Panc1 (cell line): ENCODE data around the gene ICAM2. TPM values are rescaled to one million over a fixed set of nuclear protein-coding genes. Genes with fewer than 3 reads are reported as not detected.

Source experiments
- ATAC-seq: fragments of 200-7000 bp; cut with Tn5 transposase; 2 replicates; pipeline ENCODE4 v1.9.1; 2020; ENCODE audit warnings: mild to moderate bottlenecking, moderate library complexity
- BruUV-seq: library from RNA; stranded (reverse); fragments of 400-500 nt; replicated peaks from 2 replicates; lab custom pipeline; 2021; lab: Mats Ljungman, UMichigan
- CTCF ChIA-PET: fragments of 300-600 bp; sonication (Branson Sonifier 250); formaldehyde crosslinking; loops from one replicate; lab custom pipeline; 2022; ENCODE audit warnings: antibody characterized with exemption; lab: Charles Lee
- POLR2A ChIA-PET: fragments of 300-600 bp; sonication (Branson Sonifier 250); formaldehyde crosslinking; loops from one replicate; lab custom pipeline; 2022; ENCODE audit warnings: antibody characterized with exemption; lab: Charles Lee
- DNase-seq: peaks from one replicate; pipeline ENCODE4 v3.0.0-alpha.2; 2010; ENCODE audit warnings: low read depth, low spot score
- H3K27ac ChIP-seq: 2 replicates; pipeline ENCODE4 v1.5.1; 2011; ENCODE audit warnings: mild to moderate bottlenecking, low read length, inconsistent platforms
- H3K27me3 ChIP-seq: fragments of 200-500 bp; sonication (Bioruptor generic); 2 replicates; pipeline ENCODE4 v1.6.0; 2014; ENCODE audit warnings: low read length, inconsistent platforms; ENCODE audit not compliant: control insufficient read depth, insufficient read depth
- H3K36me3 ChIP-seq: fragments of 200-500 bp; sonication (Bioruptor generic); 2 replicates; pipeline ENCODE4 v1.5.1; 2014; ENCODE audit warnings: inconsistent platforms, mild to moderate bottlenecking, low read length, moderate library complexity; ENCODE audit not compliant: control insufficient read depth, insufficient read depth
- H3K4me1 ChIP-seq: 2 replicates; pipeline ENCODE4 v1.5.1; 2011; ENCODE audit warnings: inconsistent platforms, mild to moderate bottlenecking, low read length, moderate library complexity; ENCODE audit not compliant: control insufficient read depth, insufficient read depth
- H3K4me3 ChIP-seq, 2 experiments: 2 replicates each; pipeline ENCODE4 v1.5.1; 2011 to 2012; ENCODE audit warnings: low read depth in 2 of 2, low read length in 2 of 2, mild to moderate bottlenecking in 2 of 2, inconsistent platforms in 1 of 2, moderate library complexity in 1 of 2
- H3K9me3 ChIP-seq: fragments of 200-500 bp; sonication (Bioruptor generic); 2 replicates; pipeline ENCODE4 v1.5.1; 2014; ENCODE audit warnings: low read depth, mild to moderate bottlenecking, inconsistent platforms, low read length, moderate library complexity; ENCODE audit not compliant: control insufficient read depth, insufficient read depth
- POLR2AphosphoS5 ChIP-seq: IDR thresholded peaks from 2 replicates; pipeline ENCODE4 v1.6.1; 2012; ENCODE audit warnings: mild to moderate bottlenecking, low read depth, low read length, moderate library complexity
- REST ChIP-seq, 2 experiments: IDR thresholded peaks; 2 replicates each; pipeline ENCODE4 v1.6.1; 2011 to 2012; ENCODE audit warnings: low read depth in 2 of 2, control low read depth in 1 of 2, low read length in 1 of 2, mild to moderate bottlenecking in 1 of 2, moderate library complexity in 1 of 2; ENCODE audit not compliant: insufficient read depth in 1 of 2
- SIN3A ChIP-seq: IDR thresholded peaks from 2 replicates; pipeline ENCODE4 v1.6.1; 2012; ENCODE audit warnings: low read depth, mild to moderate bottlenecking, low read length, moderate library complexity, borderline replicate concordance; ENCODE audit not compliant: insufficient read depth
- TCF7L2 ChIP-seq: IDR thresholded peaks from 2 replicates; pipeline ENCODE4 v1.6.1; 2011; ENCODE audit warnings: mild to moderate bottlenecking, low read depth, low read length, inconsistent platforms
- in situ Hi-C: cut with HindIII; loops from 2 replicates; pipeline ENCODE4 v1.10.0; 2016; ENCODE audit warnings: low sequenced_read_pairs, low pct_unique_long_range_greater_than_20kb
- intact Hi-C: fragments of 100-400 bp; cut with micrococcal nuclease; formaldehyde crosslinking; loops from one replicate; pipeline ENCODE4 v1.10.0; 2022; ENCODE audit not compliant: unreplicated experiment
- total RNA-seq: library from RNA; stranded (reverse); gene quantifications from one replicate; pipeline ENCODE4 v1.2.1, GENCODE V29; 2021; ENCODE audit not compliant: unreplicated experiment
- TF ChIP-seq, protein P1 (sequence below): fragments of 450-650 bp; IDR thresholded peaks from 2 replicates; pipeline ENCODE4 v1.5.1; 2017; ENCODE audit warnings: mild to moderate bottlenecking

The ICAM2 gene
- total RNA-seq, 1 experiment from 2014 or later = 0.33 TPM

DNA sequence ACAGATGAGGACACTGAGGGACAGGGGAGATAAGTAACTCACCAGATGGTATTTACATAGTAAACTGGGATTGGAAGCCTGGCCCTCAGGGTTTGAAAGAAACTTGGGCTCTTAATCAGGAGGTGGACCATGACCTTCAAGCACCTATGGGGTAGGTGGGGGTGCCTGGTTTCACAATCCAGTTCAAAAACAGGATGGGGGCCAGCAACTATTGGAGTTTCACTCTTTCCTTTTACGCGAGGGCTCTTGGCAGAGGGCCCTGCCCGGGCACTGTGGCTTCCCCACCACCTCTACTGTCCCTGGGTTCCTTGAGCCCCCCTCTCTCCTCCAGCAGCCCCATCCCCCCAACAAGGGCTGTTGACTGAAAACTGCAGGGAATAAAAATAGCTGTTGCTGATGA, 33.6 kb downstream of the ICAM2 start:
- DNase-seq = no peak
- no peak for ATAC-seq
- Histone ChIP-seq H3K9me3 (no peaks in the 10 kb centered on the region), H3K36me3 (no peaks in the 10 kb centered on the region), H3K4me3 (no peak overlapping the region), H3K4me1 (no peaks in the 10 kb centered on the region), H3K27me3 (no peaks in the 10 kb centered on the region), H3K27ac (no peak overlapping the region)
- in situ Hi-C loops = no loop called here
- intact Hi-C loops = no loop called here
- CTCF ChIA-PET = no interaction called here
- no peak for TF ChIP-seq TCF7L2
- no peak for TF ChIP-seq REST (IDR thresholded peaks at IDR 0.05; ENCODE audit: insufficient read depth in 1 of 2, low read depth in 2 of 2, low read length in 1 of 2)
- TF ChIP-seq, protein P1, sequence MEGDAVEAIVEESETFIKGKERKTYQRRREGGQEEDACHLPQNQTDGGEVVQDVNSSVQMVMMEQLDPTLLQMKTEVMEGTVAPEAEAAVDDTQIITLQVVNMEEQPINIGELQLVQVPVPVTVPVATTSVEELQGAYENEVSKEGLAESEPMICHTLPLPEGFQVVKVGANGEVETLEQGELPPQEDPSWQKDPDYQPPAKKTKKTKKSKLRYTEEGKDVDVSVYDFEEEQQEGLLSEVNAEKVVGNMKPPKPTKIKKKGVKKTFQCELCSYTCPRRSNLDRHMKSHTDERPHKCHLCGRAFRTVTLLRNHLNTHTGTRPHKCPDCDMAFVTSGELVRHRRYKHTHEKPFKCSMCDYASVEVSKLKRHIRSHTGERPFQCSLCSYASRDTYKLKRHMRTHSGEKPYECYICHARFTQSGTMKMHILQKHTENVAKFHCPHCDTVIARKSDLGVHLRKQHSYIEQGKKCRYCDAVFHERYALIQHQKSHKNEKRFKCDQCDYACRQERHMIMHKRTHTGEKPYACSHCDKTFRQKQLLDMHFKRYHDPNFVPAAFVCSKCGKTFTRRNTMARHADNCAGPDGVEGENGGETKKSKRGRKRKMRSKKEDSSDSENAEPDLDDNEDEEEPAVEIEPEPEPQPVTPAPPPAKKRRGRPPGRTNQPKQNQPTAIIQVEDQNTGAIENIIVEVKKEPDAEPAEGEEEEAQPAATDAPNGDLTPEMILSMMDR = no peak
- TF ChIP-seq SIN3A = no peak
- TF ChIP-seq POLR2AphosphoS5 = no peak
- no TSS peak for BruUV-seq
- POLR2A ChIA-PET = no interaction called here

- H3K9me3 ChIP-seq = no peaks in the 10 kb centered on the region
- CTCF ChIA-PET = interaction anchor here (0.6 to 0.7 kb wide), 2 partner anchors 67 to 122 kb away, joined by 6 to 11 read pairs; no protein-coding TSS in a partner anchor
- ATAC-seq = no peak
- no TSS peak for BruUV-seq
- DNase-seq = no peak
- H3K36me3 ChIP-seq = no peaks in the 10 kb centered on the region
- H3K4me3 ChIP-seq = no peak overlapping the region
- no peaks in the 10 kb centered on the region for H3K4me1 ChIP-seq
- in situ Hi-C loops (no loop called here), intact Hi-C loops (no loop called here)
- no peak for TF ChIP-seq SIN3A
- TF ChIP-seq POLR2AphosphoS5 = no peak
- no peak for TF ChIP-seq TCF7L2
- TF ChIP-seq, protein P1 = no peak
- TF ChIP-seq REST (IDR thresholded peaks at IDR 0.05; ENCODE audit: insufficient read depth in 1 of 2, low read depth in 2 of 2, low read length in 1 of 2) = no peak
- no peak overlapping the region for H3K27ac ChIP-seq
- H3K27me3 ChIP-seq = no peaks in the 10 kb centered on the region
- POLR2A ChIA-PET = no interaction called here
Measured at GRCh38 chr17:63985387-63986140, 34.9 kb downstream of the ICAM2 start.
